ENCODE results near the gene C20orf96.
"Not testable (repeated sequence)": the region's sequence is repeated elsewhere in the genome, so short reads cannot be mapped to it uniquely, and the experiment has no call there.

- TF ChIP-seq POLR2AphosphoS5 (IDR thresholded peaks at IDR 0.05; ENCODE audit: low read depth, low read length); PAX5 (IDR thresholded peaks at IDR 0.05; ENCODE audit: insufficient read depth, low read length, severe bottlenecking); POLR2A (IDR thresholded peaks at IDR 0.05; ENCODE audit: low read depth, low read length); TAF1 (IDR thresholded peaks at IDR 0.05; ENCODE audit: low read depth, low read length); SPI1 (IDR thresholded peaks at IDR 0.05; ENCODE audit: low read depth, low read length): not testable (repeated sequence)
Measured at GRCh38 chr20:253447-253846, 37.1 kb downstream of the C20orf96 start.

All from GM12891 (cell line).